Glomerular visceral epithelial cell (primary cell): ENCODE data around the gene CCDC141.

Experiments
- DNase-seq: peaks from one replicate; pipeline ENCODE4 v3.0.0-alpha.2; 2016; ENCODE audit errors: extremely low spot score

Gene CCDC141

DNA sequence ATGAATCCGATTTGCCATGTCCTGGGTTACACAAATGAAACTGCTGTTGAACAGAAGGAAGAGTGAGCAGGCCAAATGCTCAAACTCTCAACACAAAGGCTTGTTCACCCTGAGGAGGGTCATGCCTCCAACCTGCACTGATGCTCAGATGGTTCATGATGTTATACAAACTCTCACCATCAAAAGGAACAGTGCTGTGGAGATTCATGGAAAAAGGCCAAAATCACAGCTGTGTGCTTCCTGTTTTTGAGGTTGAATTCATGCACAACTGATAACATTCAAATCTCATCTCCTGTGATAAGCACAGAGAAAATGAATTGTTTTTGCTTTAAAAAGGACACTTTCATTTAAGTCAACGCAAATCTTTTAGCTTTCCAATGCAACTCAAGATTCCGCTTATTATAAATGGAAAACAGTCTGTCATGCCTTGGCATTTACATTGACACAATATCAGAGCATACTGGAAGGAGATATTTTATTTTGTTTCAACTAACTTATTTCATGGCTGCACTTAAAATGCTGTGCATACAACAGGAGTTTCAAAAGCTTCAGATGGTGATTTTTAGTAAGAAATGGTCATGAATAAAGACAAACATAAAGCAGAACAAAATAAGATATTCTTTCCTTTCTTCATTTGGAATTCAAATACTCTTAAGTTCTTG is 220.5 kb downstream of the CCDC141 start:
- no peak for DNase-seq

DNA sequence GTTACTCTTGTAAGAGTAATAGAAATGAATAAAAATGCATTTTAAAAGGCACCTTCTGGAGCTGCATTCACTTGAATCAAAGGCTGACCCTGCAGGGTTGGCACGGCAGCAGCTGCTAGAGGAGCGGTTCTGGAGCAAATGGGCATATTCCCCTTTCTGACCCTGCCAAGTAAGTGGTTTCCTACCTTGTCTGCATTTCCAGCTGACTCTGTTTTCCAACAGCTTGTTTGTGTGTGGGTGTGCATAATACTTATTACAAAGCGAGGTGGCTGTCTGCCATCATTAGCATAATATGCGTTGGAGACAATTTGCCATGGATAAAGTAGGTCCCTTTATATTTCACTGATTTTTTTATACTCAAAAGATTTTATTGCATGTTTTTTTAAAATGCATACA is 221.5 kb downstream of the CCDC141 start:
- no peak for DNase-seq

- DNase-seq = no peak
Measured at GRCh38 chr2:178827739-178828485, 222.0 kb downstream of the CCDC141 start.

DNA sequence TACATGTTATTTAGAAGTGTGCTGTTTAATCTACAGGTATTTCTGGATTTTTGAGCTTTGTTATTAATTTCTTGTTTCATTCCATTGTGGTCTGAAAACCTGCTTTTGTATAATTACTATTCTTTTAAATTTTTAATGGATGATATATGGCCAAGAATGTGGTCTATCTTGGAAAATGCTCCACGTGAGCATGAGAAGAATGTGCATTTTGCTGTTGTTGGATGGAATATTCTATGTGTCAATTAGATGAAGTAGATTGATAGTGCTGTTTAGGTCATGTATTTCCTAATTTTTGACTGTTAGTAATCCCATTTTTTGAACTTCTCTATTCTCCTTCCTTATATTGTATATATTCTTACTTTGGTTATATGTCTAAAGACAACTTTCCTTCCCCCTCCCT is 222.8 kb downstream of the CCDC141 start:
- no peak for DNase-seq

- DNase-seq = no peak
Measured at GRCh38 chr2:178825183-178825582, 224.8 kb downstream of the CCDC141 start.

GRCh38 chr2:178824181-178824580 is 225.8 kb downstream of the CCDC141 start:
- no peak for DNase-seq

- DNase-seq = no peak
Measured at GRCh38 chr2:178819992-178820391, 229.9 kb downstream of the CCDC141 start.

DNA sequence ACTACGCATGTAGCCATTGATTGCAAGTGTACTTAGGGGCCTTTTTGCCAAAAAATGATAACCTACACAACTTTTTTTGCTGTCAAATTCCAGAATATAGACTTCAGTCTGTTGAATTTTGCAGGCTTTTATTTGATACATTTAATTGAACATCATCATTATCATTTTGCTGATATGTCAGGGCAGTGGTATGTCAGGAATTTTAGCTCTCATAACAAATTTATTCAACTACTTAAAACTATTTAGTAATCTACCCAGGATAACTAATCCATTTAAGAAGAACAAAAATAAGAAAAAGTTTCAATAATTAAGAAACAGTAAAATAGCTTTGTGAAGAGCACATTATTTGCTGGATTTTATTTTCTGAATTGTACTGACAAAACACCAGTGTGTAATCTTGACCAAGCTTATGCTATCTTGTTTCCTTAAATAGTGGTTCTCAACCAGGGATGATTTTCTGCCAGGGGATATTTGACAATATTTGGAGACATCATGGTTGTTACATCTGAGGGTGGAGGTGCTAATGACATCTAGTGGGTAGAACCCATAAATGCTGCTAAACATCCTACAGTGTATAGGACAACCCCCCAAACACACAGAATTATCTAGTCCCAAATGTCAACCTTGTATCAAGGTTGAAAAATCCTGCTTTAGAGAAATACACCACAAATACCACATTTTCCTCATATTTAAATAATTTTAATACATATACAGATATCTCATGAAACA is 230.6 kb downstream of the CCDC141 start:
- DNase-seq = no peak

DNA sequence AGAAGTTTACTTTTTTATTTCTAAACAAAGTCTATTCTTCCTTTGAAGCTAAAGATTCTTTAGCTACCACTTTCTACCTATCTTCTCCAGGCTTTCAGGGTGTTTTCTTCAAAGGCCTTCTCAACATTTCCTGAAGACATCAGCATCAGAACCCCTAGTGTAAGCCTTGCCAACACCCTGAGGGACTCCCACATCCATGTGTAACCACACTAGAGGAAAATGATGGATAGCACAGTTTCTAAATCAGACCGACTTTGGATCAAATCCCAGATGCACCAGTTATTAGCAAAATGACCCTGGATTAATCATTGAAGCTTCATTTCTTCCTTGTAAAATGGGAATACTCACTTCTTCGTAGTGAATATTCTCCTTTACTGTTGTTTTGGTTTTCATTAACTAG is 238.0 kb downstream of the CCDC141 start:
- no peak for DNase-seq

DNA sequence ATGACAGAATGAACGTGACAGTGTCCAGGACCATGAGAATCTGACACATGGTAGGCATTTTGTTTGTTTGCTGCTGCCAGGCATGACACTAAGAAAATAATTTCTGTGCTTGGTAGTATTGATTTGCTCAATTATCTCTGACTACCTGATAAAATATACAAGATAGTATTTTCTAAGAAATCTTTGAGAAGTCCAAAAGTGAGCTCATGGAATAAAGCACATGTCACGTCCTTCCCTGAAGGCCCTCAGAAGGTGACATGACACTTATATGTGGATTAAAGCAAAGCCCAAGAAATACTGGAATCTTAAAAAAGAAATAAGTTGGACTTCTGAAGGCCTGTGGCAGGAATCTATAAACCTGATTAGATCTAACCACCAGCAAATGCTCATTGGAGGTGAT is 238.9 kb downstream of the CCDC141 start:
- no peak for DNase-seq

DNA sequence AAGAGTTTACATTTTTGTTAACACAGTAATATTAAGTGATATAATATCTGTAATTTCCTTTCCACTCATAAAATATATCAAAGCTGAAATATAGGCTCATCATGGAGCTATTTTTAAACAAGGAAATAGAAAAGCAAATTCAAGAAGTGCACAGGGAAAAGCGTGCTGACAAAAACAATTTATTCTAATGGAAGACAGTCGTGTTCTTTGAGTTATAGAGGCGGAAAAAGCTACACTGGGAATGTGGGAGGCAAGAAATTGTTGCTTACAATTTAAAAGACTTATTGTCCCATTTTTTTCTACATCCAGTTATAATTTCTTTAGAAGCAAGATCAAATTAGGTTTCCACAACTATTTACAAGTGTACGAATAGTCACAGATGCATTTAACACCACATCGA is 239.5 kb downstream of the CCDC141 start:
- DNase-seq = no peak

GRCh38 chr2:178807227-178808008 is 242.5 kb downstream of the CCDC141 start, which contains the start of gene TTN:
Gene TTN (minus strand): TSS chr2:178807423. CDS start chr2:178804642, 2,781 bp downstream.
- no peak for DNase-seq

DNA sequence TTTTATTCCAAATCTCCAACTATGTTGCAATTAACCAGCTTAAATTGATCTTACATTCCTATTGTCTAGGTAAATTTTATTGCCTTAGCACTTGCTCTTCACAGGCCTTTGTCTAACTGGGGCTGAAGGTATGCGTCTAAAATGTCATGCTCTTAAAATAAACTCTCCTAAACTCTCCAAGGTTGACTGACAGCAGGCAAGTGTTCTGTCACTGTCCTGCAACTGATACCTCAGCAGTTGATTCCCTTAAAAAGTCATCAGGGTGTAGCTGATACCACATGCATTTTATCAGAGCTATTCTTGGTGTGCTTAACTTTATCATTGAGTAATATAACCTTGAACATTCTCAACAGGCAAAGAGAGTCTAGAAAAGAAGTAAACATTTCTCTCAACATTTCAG is 243.4 kb downstream of the CCDC141 start:
- no peak for DNase-seq

DNA sequence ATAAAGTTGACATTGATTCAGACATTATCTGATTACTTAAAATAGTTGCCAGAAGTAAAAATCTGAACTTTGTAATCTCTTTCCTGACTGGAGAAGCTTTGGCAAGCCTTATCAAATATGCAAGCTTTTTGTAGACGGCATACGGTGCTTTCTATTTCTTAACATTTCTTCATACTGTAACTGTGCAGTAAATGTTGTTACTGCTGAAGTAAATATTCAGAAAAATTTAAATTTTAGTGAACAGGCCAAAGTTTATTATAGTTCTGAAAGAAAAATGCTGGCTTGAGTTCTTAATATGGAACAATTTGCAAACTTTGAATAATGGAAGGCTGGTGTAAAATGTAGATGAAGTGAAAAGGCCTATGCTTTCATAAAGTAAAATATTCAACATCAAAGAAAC is 244.5 kb downstream of the CCDC141 start:
- no peak for DNase-seq

DNA sequence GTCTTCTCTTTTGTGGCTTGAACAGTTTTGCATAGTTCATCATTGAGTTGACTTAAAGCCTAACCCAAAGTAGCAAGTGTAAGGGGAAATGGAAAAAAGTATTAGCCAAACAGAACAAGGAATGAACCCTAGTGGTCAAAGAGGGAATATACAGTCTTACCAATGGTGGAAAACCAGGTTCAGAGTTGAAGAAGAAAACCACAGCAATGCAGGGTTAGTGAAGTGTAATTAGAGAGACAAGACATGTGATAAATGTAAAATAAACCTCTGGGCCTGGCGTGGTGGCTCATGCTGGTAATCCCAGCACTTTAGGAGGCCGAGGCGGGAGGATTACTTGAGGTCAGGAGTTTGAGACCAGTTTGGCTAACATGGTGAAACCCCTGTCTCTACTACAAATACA is 245.1 kb downstream of the CCDC141 start:
- DNase-seq = peak; percentile 8

GRCh38 chr2:178800510-178800909 is 249.4 kb downstream of the CCDC141 start:
- DNase-seq = no peak

- DNase-seq = no peak
Measured at GRCh38 chr2:178799305-178799704, 250.6 kb downstream of the CCDC141 start.

- DNase-seq = peak; percentile 41
Measured at GRCh38 chr2:178796079-178796677, 253.8 kb downstream of the CCDC141 start.

GRCh38 chr2:178787934-178788333 is 262.0 kb downstream of the CCDC141 start:
- no peak for DNase-seq

DNA sequence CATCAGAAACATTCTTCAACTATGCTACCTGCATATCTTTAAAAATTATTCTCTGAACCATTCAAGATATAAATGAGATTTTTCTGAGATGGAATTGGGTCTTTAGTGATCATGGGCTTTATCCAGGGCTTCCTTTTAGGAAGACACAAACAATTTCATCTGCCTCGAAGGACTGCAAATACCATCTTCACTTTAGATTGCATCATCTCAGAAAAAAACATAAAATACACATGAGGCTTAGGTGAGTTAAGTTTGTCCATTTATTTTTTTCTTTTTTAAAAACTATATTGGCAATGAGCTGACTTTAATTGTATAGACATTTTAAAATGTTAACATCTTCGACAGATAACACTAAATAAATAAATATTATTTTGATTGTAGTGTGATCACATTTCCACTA is 262.8 kb downstream of the CCDC141 start:
- DNase-seq = no peak

- no peak for DNase-seq
Measured at GRCh38 chr2:178783889-178784288, 266.0 kb downstream of the CCDC141 start.

GRCh38 chr2:178782236-178782635 is 267.7 kb downstream of the CCDC141 start:
- DNase-seq = no peak
